ENCODE results near the gene AKIP1. TPM values are rescaled to one million over a fixed set of nuclear protein-coding genes. Genes with fewer than 3 reads are reported as not detected.

Gene AKIP1
- total RNA-seq, 1 experiment from 2014 or later: 30.3 TPM

DNA sequence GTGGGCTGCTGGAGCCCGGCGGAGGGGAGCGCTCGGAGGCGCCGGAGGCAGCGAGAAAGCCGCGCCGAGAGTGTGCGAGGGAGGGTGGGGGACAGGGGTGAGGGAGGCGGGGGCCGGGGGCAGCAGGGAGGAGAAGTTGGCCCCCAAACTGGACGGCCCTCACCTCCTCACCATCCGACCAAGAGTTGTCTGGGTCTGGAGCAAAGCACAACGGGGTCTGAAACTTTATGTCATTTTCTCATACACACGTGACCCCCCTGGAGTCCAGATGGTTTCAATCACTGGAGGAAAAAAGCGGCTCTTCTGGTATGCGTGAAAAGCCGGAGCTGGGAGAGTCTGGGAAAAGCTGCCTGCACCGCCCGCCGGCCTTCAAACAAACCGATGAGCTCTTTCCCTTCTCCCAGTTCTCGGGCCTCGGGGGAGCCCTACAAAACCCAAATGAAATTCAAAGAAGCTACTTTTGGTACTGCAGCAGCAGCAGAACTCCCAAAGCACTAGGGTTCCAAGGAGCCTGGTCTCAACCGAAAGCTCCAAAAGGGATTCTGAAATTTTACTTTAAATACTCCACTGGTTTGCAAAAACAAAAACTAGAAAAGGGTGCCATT is 39.7 kb upstream of the AKIP1 start:
- TF ChIP-seq EZH2 (IDR thresholded peaks at IDR 0.05) (no peak), SRF (IDR thresholded peaks at IDR 0.05; ENCODE audit: low read depth) (no peak), YY1 (IDR thresholded peaks at IDR 0.05; ENCODE audit: extremely low read depth, insufficient replicate concordance, low read depth, low read length) (no peak)
- TF ChIP-seq, protein P1, sequence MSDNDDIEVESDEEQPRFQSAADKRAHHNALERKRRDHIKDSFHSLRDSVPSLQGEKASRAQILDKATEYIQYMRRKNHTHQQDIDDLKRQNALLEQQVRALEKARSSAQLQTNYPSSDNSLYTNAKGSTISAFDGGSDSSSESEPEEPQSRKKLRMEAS (IDR thresholded peaks at IDR 0.05): peak; percentile 32; the same call in 1 of the 2 replicates
- TF ChIP-seq, protein P2, sequence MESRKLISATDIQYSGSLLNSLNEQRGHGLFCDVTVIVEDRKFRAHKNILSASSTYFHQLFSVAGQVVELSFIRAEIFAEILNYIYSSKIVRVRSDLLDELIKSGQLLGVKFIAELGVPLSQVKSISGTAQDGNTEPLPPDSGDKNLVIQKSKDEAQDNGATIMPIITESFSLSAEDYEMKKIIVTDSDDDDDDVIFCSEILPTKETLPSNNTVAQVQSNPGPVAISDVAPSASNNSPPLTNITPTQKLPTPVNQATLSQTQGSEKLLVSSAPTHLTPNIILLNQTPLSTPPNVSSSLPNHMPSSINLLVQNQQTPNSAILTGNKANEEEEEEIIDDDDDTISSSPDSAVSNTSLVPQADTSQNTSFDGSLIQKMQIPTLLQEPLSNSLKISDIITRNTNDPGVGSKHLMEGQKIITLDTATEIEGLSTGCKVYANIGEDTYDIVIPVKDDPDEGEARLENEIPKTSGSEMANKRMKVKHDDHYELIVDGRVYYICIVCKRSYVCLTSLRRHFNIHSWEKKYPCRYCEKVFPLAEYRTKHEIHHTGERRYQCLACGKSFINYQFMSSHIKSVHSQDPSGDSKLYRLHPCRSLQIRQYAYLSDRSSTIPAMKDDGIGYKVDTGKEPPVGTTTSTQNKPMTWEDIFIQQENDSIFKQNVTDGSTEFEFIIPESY (IDR thresholded peaks at IDR 0.05; ENCODE audit: extremely low read depth, insufficient replicate concordance, low read length): no peak
- H3K27me3 ChIP-seq (ENCODE audit: insufficient read depth, low read length): no peaks in the 10 kb centered on the region
- peak overlapping the region; percentile 52 to 63 for H3K4me3 ChIP-seq (replicated peaks in 1 of 2; ENCODE audit: low read depth in 1 of 2, low read length in 2 of 2)
- intact Hi-C loops (cut with micrococcal nuclease): loop anchor here (5.0 kb wide), 1 partner anchor 184 kb away; no protein-coding TSS in a partner anchor
- peak overlapping the region; percentile 86 for H2AFZ ChIP-seq (ENCODE audit: low read depth, low read length, poor library complexity, severe bottlenecking)
- H3K79me2 ChIP-seq (ENCODE audit: insufficient read depth, low read length): no peaks in the 10 kb centered on the region
- ATAC-seq: peak; percentile 62
- H3K4me1 ChIP-seq (ENCODE audit: control insufficient read depth in 1 of 2, insufficient read depth in 2 of 2, low read length in 2 of 2): peaks cover 8 to 23% of the 10 kb centered on the region in 2 experiments
- peak; percentile 16 for DNase-seq (ENCODE audit: low read depth, low spot score)
- H3K36me3 ChIP-seq (ENCODE audit: control insufficient read depth in 1 of 2, insufficient read depth in 2 of 2, low read length in 2 of 2): no peaks in the 10 kb centered on the region
- H3K9me2 ChIP-seq (ENCODE audit: insufficient read depth): no peaks in the 10 kb centered on the region
- no peak overlapping the region for H3K27ac ChIP-seq (ENCODE audit: low read depth, low read length)
- H4K20me1 ChIP-seq (ENCODE audit: insufficient read depth): no peaks in the 10 kb centered on the region
- RAD21 ChIA-PET (ENCODE audit: low non-redundant PET in 1 of 2, low total read pairs in 2 of 2, uncharacterized antibody in 2 of 2, unreplicated experiment in 2 of 2): no interaction called here
- no peaks in the 10 kb centered on the region for H3K9me3 ChIP-seq (ENCODE audit: control insufficient read depth in 1 of 2, insufficient read depth in 1 of 2, low read depth in 1 of 2, low read length in 2 of 2)
- no TSS peak for BruUV-seq (replicated peaks)
- CTCF ChIA-PET: interaction anchor here (1.3 kb wide), 2 partner anchors 88 to 266 kb away, joined by 3 to 4 read pairs; no protein-coding TSS in a partner anchor
- peak overlapping the region; percentile 66 for H3K4me2 ChIP-seq (ENCODE audit: low read length)
- POLR2A ChIA-PET: interaction anchor here (0.5 to 1.9 kb wide), 2 partner anchors 57 to 182 kb away, joined by 3 to 6 read pairs; no protein-coding TSS in a partner anchor
- peak overlapping the region; percentile 66 for H3K9ac ChIP-seq (ENCODE audit: low read length)
